Activated CD8-positive, alpha-beta memory T cell treated with anti-CD3 and anti-CD28 coated beads for 24 hours (primary cell): ENCODE measurements around the gene YOD1.

Source experiments
- DNase-seq: peaks from one replicate; pipeline ENCODE4 v3.0.0-alpha.2; 2020

The YOD1 gene

GRCh38 chr1:207024202-207025145, 26.5 kb downstream of the YOD1 start:
- no peak for DNase-seq

DNA sequence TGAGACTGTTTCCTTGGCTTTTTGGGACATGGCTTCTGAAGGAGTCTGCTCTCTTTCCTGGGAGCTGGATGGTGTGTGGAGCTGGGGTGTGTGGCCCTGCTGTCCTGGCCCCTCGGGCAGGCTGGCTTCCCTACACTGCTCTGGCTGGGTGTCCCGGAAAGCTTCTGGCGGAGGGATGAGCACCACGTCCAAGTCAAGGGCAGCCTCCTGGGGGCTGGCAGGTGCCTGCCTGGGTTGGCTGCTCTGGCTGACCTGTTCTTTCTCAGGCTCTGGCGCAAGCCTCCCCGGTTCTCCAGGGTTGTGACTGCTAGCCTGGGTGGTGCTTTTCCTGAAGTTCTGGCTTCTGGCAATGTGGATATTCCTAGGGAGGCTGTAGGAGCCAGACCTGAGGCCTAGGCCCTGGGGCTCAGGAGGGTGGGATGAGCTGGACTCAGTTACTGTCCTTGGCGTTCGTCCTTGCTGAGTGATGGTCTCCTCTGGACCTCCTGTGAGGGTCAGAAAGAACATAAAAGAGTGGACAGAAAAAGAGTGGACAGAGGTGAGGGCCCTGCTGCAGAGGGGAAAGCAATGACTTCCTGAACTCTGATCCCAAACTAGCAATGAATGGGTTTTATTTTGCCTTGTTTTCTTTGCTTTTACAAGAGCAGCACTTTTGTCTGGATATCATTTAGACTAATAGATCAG, 27.9 kb downstream of the YOD1 start:
- DNase-seq, result no peak

DNA sequence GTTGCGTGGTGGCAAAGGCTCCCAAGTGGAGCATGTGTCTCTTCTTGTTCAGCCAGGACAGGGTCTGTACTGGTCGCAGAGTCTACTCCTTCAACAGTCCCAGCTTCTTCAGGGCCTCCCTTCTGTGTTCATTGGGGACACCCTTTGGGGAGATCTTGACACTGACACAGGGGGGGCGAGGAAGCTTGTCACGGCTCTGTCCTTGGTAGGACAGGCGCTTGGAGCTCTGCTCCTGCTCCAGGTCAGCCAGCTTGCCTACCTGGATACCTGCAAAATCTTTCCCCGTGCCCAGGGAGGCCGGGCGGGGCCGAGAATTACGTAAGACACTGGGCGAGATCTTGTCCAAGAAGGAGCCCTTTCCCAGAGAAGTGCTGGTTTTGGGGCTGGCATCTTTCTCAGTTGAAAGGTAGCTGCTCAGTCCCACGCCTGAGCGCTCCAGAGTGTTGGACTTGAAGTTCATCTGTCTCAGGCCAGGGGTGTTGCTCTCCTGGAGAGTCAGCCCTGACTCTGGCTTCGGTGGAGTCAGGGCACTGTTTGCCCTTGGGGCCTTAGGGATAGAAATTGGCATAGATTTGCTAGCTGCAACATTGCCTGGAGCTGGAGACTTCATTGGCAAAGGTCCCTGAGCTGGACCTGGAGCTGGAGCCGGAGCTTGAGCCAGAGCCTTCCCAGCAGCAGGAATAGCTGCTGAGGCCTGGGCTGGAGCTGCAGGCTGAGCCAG, 29.0 kb downstream of the YOD1 start:
- DNase-seq, result no peak

GRCh38 chr1:207021139-207021861, 29.7 kb downstream of the YOD1 start:
- no peak for DNase-seq

DNA sequence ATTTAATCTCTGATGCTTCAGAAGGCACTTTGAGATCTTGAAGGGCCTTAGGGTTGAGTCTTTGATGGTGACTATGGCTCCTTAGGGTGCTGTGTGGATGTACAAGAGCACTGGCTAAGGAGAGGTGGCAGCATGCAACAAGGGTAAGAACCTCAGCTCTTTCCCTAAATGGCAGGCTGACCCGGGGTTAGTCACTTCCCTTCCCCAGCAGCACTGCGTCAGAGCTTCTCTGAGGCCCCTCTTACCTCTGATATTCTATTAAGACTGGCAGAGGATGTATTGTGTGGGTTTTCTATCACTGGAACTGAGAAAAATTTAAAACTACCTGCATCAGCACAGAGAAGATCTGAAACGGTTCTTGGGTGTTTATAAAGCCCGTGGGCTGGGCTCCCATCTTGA, 30.3 kb downstream of the YOD1 start:
- DNase-seq, result no peak

DNA sequence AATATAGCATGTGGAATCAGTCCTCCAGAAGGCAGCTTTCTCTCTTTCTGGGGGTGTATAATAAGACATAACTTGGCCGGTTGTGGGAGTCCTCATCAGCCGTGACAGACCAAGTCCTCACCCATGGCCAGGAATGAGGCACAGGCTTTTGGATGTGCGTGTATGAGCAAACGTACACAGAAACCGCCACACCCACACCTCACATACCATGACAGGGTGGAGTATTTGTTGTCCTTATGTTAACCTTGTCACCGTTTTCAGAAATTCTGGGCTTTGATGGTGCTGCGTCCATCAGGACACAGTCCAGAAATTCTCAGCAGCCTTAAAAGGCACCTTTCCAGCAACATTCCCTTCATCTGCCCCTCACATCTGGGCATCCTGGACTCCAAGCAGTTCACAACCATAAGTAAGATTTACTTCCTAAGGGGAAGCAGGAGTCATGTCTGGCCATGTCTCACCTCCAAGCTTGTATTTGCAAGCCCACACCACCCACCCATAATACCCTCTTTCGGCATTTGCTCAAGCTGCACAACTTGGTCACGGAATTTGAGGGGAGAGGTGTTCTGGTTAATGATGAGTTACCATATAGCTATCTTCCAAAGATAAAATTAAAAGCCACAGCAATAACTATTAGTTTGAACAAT, 30.8 kb downstream of the YOD1 start:
- DNase-seq, result no peak

DNA sequence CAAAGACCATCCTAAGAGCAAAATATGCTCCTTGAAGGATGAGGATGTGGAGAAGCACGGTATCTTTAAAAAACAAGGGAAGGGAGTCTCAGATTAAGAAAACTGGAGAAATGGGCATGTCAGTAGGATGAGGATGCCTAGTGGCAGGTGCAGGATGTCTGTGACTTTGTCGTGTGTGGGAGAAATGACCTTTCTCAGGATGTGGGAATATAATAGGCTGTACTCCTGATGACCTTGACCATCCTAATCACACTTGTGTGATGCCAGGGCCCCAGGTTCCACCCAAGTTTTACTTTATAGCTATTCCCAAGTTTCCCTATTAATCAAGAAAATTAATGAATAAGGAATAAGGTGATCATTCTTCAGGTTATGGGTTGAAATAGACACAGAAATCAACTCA, 31.3 kb downstream of the YOD1 start:
- DNase-seq, result no peak

- DNase-seq, result no peak
Measured at GRCh38 chr1:207019161-207019560, 31.8 kb downstream of the YOD1 start.

- DNase-seq, result no peak
Measured at GRCh38 chr1:207018707-207019106, 32.3 kb downstream of the YOD1 start.

DNA sequence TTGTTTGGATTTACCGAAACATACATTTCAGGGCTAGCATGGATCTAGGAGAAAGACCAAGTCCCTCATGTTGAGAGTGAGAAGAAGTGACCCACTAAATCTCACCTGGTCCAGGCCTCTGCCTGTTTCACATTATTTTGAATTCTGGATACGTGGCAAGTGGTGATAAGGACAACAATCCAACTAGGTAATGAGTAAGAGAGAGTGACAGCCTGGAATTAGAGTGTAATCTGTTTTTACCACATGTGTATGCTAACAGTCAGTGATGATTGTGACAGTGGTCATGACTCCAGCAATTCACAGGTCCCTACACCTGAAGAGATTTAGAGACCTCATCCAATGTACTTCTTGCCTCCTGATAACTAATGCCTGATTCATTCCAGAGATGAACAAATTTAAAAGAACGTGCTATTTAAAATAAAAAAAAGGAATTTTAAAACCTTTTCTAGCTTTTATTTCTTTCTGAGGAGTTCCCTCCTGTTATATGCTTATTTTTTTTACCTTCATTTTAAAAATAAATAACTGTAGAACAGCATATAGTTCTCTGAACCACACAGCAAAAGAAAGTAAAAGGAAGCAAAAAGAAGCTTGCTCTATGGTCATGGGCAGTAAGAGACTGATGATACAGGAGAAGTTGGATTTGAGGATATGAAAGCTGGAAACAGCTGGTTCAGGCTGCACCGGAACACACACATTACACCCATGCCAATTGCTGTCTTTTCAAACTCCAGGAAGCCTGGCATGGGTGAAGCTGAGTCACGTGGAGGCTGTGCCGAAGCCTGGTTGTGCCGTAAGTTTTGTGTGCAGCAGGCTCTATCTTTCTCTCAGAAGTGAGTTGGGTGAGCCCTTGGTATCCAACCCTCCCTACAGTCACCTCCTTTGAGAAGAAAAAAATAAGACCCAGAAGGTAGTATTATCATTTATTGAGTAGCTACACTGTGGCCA, 33.1 kb downstream of the YOD1 start:
- no peak for DNase-seq

GRCh38 chr1:207015791-207016190, 35.2 kb downstream of the YOD1 start:
- DNase-seq, result no peak

- DNase-seq, result no peak
Measured at GRCh38 chr1:207014728-207015127, 36.3 kb downstream of the YOD1 start.

GRCh38 chr1:207013321-207014085, 37.5 kb downstream of the YOD1 start:
- no peak for DNase-seq

- no peak for DNase-seq
Measured at GRCh38 chr1:207010726-207011125, 40.3 kb downstream of the YOD1 start.

DNA sequence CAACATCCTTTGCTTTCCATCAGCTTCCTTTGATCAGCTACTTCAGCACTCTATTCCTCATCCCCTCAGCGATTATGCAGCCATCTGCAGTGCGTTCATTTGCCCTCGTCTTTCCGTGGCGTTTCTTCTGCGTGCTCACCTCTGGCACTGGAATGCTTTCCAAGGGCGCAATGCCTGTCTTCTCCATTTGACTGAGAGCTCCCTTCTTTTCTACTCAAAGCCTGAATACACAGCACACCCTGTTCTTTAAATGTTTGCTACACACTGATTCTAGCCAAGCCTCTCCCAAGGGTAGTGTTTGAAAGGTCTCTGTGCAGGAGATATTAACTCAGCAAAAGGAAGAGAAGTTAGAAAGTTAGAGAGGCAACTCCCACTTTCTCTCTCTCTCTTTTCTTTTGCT, 41.1 kb downstream of the YOD1 start:
- no peak for DNase-seq

DNA sequence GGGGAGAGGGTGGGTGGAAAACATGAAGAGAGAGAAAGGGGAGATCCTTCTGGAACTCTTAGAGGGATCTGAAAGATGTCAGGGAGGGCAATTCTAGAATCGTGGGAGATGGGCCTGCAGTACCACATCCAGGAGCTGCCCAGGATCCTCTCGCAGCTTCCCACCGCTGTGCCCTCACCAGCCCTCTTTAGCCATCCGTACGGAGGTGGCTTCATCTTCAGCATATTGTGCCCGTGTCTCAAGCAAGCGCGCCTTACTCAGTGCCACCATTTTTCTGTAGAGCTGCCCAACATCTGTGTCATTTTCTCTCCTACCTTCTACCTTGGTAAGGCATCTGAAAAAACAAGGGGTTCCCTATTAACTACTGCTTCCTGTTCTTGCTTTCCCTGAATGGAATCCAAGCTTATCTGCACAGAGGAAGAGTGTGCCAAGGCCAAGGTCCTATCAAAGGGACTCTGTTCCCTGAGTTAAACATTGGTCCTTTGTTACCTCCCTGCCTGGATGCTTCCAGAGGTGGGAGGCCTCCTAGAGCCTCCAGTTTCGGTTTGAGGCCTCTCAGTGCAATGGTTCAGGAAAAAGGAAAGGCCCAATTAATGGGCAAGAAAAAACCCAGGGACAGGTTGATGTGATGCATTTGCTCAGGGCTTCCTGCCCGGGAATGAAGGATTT, 41.7 kb downstream of the YOD1 start:
- DNase-seq, result no peak

DNA sequence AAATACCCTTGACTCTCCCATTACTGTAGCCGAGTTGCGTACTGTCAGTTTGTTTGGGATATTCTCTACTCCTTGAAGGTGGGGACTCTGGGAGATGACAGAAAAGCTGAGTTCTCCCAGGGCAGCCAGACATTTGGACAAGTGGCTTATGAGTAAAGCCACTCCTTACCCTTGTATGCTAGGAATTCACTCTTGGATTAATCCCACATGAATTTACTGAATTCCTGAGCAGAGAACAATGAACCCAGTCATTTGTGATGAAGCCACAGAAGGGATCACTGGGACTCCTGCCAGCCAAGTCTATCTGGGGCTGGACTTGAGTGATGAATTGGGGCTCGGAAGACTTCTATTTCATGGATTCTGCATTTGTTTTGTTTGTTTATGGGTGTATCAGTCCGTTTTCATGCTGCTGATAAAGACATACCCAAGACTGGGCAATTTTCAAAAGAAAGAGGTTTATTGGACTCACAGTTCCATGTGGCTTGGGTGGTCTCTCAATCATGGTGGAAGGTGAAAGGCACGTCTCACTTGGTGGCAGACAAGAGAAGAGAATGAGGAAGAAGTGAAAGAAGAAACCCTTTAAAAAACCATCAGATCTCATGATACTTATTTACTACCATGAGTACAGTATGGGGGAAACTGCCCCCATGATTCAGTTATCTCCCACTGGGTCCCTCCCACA, 43.5 kb downstream of the YOD1 start:
- no peak for DNase-seq

- DNase-seq, result no peak
Measured at GRCh38 chr1:207006914-207007313, 44.1 kb downstream of the YOD1 start.

- DNase-seq, result no peak
Measured at GRCh38 chr1:207006083-207006482, 44.9 kb downstream of the YOD1 start.
